CD8-positive, alpha-beta memory T cell (primary cell): Measurements from ENCODE around the gene PWP2. TPM values are rescaled to one million over a fixed set of nuclear protein-coding genes. Genes with fewer than 3 reads are reported as not detected.
A peak's percentile ranks its signal among the peaks of the same experiment; 100 is the strongest.
"Not testable (repeated sequence)": the region's sequence is repeated elsewhere in the genome, so short reads cannot be mapped to it uniquely, and the experiment has no call there.

Experiments used
- CTCF ChIA-PET: fragments of 350-600 bp; sonication (Branson Sonifier 250); formaldehyde crosslinking; loops from one replicate; lab custom pipeline; 2021; ENCODE audit warnings: antibody characterized with exemption; lab: Charles Lee
- POLR2A ChIA-PET: fragments of 350-600 bp; sonication (Branson Sonifier 250); formaldehyde crosslinking; loops from one replicate; lab custom pipeline; 2021; ENCODE audit warnings: antibody characterized with exemption; lab: Charles Lee
- DNase-seq, 5 donors: peaks; one replicate each; pipeline versions ENCODE4 v3.0.0 to v3.0.0-alpha.2; 2020 to 2022; ENCODE audit warnings: mixed read lengths in 1 of 5
- H3K27ac ChIP-seq: one replicate; pipeline ENCODE4 v1.7.0; 2013; ENCODE audit warnings: low read depth, mild to moderate bottlenecking, low read length, moderate library complexity
- H3K27me3 ChIP-seq: 2 replicates; pipeline ENCODE4 v1.7.0; 2013; ENCODE audit warnings: low read length, mild to moderate bottlenecking; ENCODE audit not compliant: insufficient read depth, poor library complexity, severe bottlenecking
- H3K36me3 ChIP-seq: 2 replicates; pipeline ENCODE4 v1.7.0; 2013; ENCODE audit warnings: mild to moderate bottlenecking, low read length, moderate library complexity; ENCODE audit not compliant: insufficient read depth
- H3K4me1 ChIP-seq: 2 replicates; pipeline ENCODE4 v1.7.0; 2013; ENCODE audit warnings: mild to moderate bottlenecking, low read length, moderate library complexity; ENCODE audit not compliant: insufficient read depth
- H3K4me3 ChIP-seq: 2 replicates; pipeline ENCODE4 v1.7.0; 2013; ENCODE audit warnings: mild to moderate bottlenecking, low read length
- H3K9me3 ChIP-seq: 2 replicates; pipeline ENCODE4 v1.7.0; 2013; ENCODE audit warnings: mild to moderate bottlenecking, low read length
- H3K27ac Mint-ChIP-seq, 8 donors: one replicate each; pipeline ENCODE4 v1.8.0; 2020 to 2021; ENCODE audit warnings: mixed read lengths in 8 of 8, mild to moderate bottlenecking in 6 of 8, inconsistent platforms in 3 of 8, moderate library complexity in 3 of 8
- H3K27me3 Mint-ChIP-seq, 2 donors: one replicate each; pipeline ENCODE4 v1.8.0; 2020 to 2021; ENCODE audit warnings: mixed read lengths in 2 of 2, mild to moderate bottlenecking in 1 of 2, moderate library complexity in 1 of 2
- H3K36me3 Mint-ChIP-seq, 3 donors: one replicate each; pipeline ENCODE4 v1.8.0; 2020 to 2021; ENCODE audit warnings: mixed read lengths in 3 of 3, inconsistent platforms in 1 of 3, mild to moderate bottlenecking in 1 of 3
- H3K4me1 Mint-ChIP-seq, 3 donors: one replicate each; pipeline ENCODE4 v1.8.0; 2020 to 2021; ENCODE audit warnings: mixed read lengths in 3 of 3, inconsistent platforms in 1 of 3, mild to moderate bottlenecking in 1 of 3
- H3K4me3 Mint-ChIP-seq, 7 donors: one replicate each; pipeline ENCODE4 v1.8.0; 2020 to 2021; ENCODE audit warnings: mixed read lengths in 7 of 7, mild to moderate bottlenecking in 6 of 7, moderate library complexity in 4 of 7, inconsistent platforms in 2 of 7
- H3K9me3 Mint-ChIP-seq, 5 donors: one replicate each; pipeline ENCODE4 v1.8.0; 2020 to 2022; ENCODE audit warnings: mixed read lengths in 5 of 5, mild to moderate bottlenecking in 3 of 5, moderate library complexity in 2 of 5, inconsistent platforms in 1 of 5
- polyA plus RNA-seq: library from polyadenylated mRNA; unstranded; fragments of 300-500 nt; fragmentation: Illumina TruSeq; gene quantifications from one replicate; pipeline ENCODE4 v1.2.3, GENCODE V29; 2021
- total RNA-seq, 2 experiments: library from RNA; stranded (reverse); gene quantifications; one replicate each; pipeline ENCODE4 v1.2.3, GENCODE V29; 2021

Gene PWP2
- total RNA-seq: 10 to 100 TPM; 10.4 to 15.5 TPM
- 13.2 TPM for polyA plus RNA-seq

- CTCF ChIA-PET, POLR2A ChIA-PET: not testable (repeated sequence)
Measured at GRCh38 chr21:44107026-44107501, at the start of gene PWP2. PWP2 (plus strand) TSS chr21:44107399; CDS start chr21:44107417, 18 bp downstream.

GRCh38 chr21:44057960-44058651 is 49.1 kb upstream of the PWP2 start:
- Mint-ChIP-seq H3K4me3 (peak overlapping the region in 1 of 7 donors; percentile 60), H3K27me3 (no peaks in the 10 kb centered on the region), H3K9me3 (no peaks in the 10 kb centered on the region), H3K27ac (peak overlapping the region in 7 of 8 donors; percentile 27 to 93 (median 85)), H3K36me3 (peaks cover 3 to 79% (median 20%) of the 10 kb centered on the region in 3 donors), H3K4me1 (peaks cover 12 to 24% (median 14%) of the 10 kb centered on the region in 3 donors)
- DNase-seq: no peak
- no peaks in the 10 kb centered on the region for H3K27me3 ChIP-seq
- ChIA-PET CTCF (no interaction called here), POLR2A (no interaction called here)
- H3K4me3 ChIP-seq: no peak overlapping the region
- H3K9me3 ChIP-seq: no peaks in the 10 kb centered on the region
- peaks cover 43% of the 10 kb centered on the region for H3K36me3 ChIP-seq
- H3K4me1 ChIP-seq: no peaks in the 10 kb centered on the region
- no peak overlapping the region for H3K27ac ChIP-seq

More at GRCh38 chr21:44107026-44107501, at the start of gene PWP2:
- H3K4me3 ChIP-seq, H3K27me3 Mint-ChIP-seq, H3K4me1 Mint-ChIP-seq, H3K36me3 Mint-ChIP-seq, H3K9me3 Mint-ChIP-seq, H3K27ac Mint-ChIP-seq, H3K27ac ChIP-seq, H3K9me3 ChIP-seq, H3K27me3 ChIP-seq, H3K4me1 ChIP-seq, H3K36me3 ChIP-seq: not testable (repeated sequence)
- peak within 1 kb of the TSS in 4 of 7 donors; percentile 43 to 54 (median 48) for H3K4me3 Mint-ChIP-seq
- DNase-seq: peak; percentile 29 to 77 (median 58)

- CTCF ChIA-PET: no interaction called here
- no peak overlapping the region for H3K27ac ChIP-seq
- no peak overlapping the region for H3K4me3 Mint-ChIP-seq
Measured at GRCh38 chr21:44058652-44058964, 48.6 kb upstream of the PWP2 start.

GRCh38 chr21:44058981-44059380 is 48.2 kb upstream of the PWP2 start:
- Mint-ChIP-seq H3K4me1 (peaks cover 12 to 25% (median 12%) of the 10 kb centered on the region in 3 donors), H3K9me3 (no peaks in the 10 kb centered on the region), H3K27ac (peak overlapping the region in 6 of 8 donors; percentile 17 to 84 (median 64)), H3K27me3 (no peaks in the 10 kb centered on the region), H3K36me3 (peaks cover 3 to 79% (median 24%) of the 10 kb centered on the region in 3 donors), H3K4me3 (no peak overlapping the region)
- H3K27me3 ChIP-seq: no peaks in the 10 kb centered on the region
- peaks cover 51% of the 10 kb centered on the region for H3K36me3 ChIP-seq
- no peaks in the 10 kb centered on the region for H3K9me3 ChIP-seq
- no peak for DNase-seq
- H3K4me3 ChIP-seq: no peak overlapping the region
- no peaks in the 10 kb centered on the region for H3K4me1 ChIP-seq
- CTCF ChIA-PET: no interaction called here
- H3K27ac ChIP-seq: no peak overlapping the region
- POLR2A ChIA-PET: no interaction called here

More at GRCh38 chr21:44058652-44058964, 48.6 kb upstream of the PWP2 start:
- no peaks in the 10 kb centered on the region for H3K27me3 ChIP-seq
- H3K27ac Mint-ChIP-seq: peak overlapping the region in 5 of 8 donors; percentile 44 to 84 (median 66)
- no peaks in the 10 kb centered on the region for H3K9me3 ChIP-seq
- H3K9me3 Mint-ChIP-seq: no peaks in the 10 kb centered on the region
- no peak for DNase-seq
- POLR2A ChIA-PET: no interaction called here
- H3K4me1 Mint-ChIP-seq: peaks cover 12 to 25% (median 13%) of the 10 kb centered on the region in 3 donors
- no peaks in the 10 kb centered on the region for H3K27me3 Mint-ChIP-seq
- no peak overlapping the region for H3K4me3 ChIP-seq
- peaks cover 3 to 79% (median 23%) of the 10 kb centered on the region in 3 donors for H3K36me3 Mint-ChIP-seq
- peaks cover 48% of the 10 kb centered on the region for H3K36me3 ChIP-seq
- H3K4me1 ChIP-seq: no peaks in the 10 kb centered on the region

GRCh38 chr21:44059710-44060109 is 47.5 kb upstream of the PWP2 start:
- no peaks in the 10 kb centered on the region for H3K9me3 ChIP-seq
- peaks cover 3 to 78% (median 27%) of the 10 kb centered on the region in 3 donors for H3K36me3 Mint-ChIP-seq
- no peak for DNase-seq
- ChIA-PET POLR2A (no interaction called here), CTCF (no interaction called here)
- peaks cover 56% of the 10 kb centered on the region for H3K36me3 ChIP-seq
- no peaks in the 10 kb centered on the region for H3K27me3 Mint-ChIP-seq
- H3K4me1 Mint-ChIP-seq: peaks cover 17 to 32% (median 18%) of the 10 kb centered on the region in 3 donors
- peak overlapping the region in 5 of 8 donors; percentile 9 to 76 (median 28) for H3K27ac Mint-ChIP-seq
- H3K27me3 ChIP-seq: no peaks in the 10 kb centered on the region
- H3K27ac ChIP-seq: no peak overlapping the region
- no peak overlapping the region for H3K4me3 Mint-ChIP-seq
- no peaks in the 10 kb centered on the region for H3K9me3 Mint-ChIP-seq
- H3K4me3 ChIP-seq: no peak overlapping the region
- peaks cover 1% of the 10 kb centered on the region for H3K4me1 ChIP-seq

- Mint-ChIP-seq H3K27me3 (peaks cover 0 to 2% of the 10 kb centered on the region in 2 donors), H3K9me3 (no peaks in the 10 kb centered on the region), H3K36me3 (peaks cover 6 to 77% (median 37%) of the 10 kb centered on the region in 3 donors), H3K4me1 (peaks cover 34 to 53% (median 45%) of the 10 kb centered on the region in 3 donors), H3K4me3 (no peak overlapping the region), H3K27ac (peak overlapping the region in 7 of 8 donors; percentile 34 to 100 (median 83))
- ChIA-PET POLR2A (no interaction called here), CTCF (no interaction called here)
- no peak overlapping the region for H3K4me3 ChIP-seq
- H3K27ac ChIP-seq: no peak overlapping the region
- no peaks in the 10 kb centered on the region for H3K9me3 ChIP-seq
- no peaks in the 10 kb centered on the region for H3K27me3 ChIP-seq
- no peak for DNase-seq
- peaks cover 22% of the 10 kb centered on the region for H3K4me1 ChIP-seq
- H3K36me3 ChIP-seq: peaks cover 44% of the 10 kb centered on the region
Measured at GRCh38 chr21:44062380-44062779, 44.8 kb upstream of the PWP2 start.

GRCh38 chr21:44063151-44063912 is 43.9 kb upstream of the PWP2 start:
- H3K36me3 ChIP-seq: peaks cover 37% of the 10 kb centered on the region

More at GRCh38 chr21:44063151-44063912, 43.9 kb upstream of the PWP2 start:
- Mint-ChIP-seq H3K4me1 (peaks cover 33 to 54% (median 39%) of the 10 kb centered on the region in 3 donors), H3K27me3 (peaks cover 0 to 2% of the 10 kb centered on the region in 2 donors), H3K9me3 (no peaks in the 10 kb centered on the region), H3K27ac (peak overlapping the region; percentile 85 to 100 (median 98)), H3K4me3 (no peak overlapping the region), H3K36me3 (peaks cover 4 to 76% (median 39%) of the 10 kb centered on the region in 3 donors)
- no peak overlapping the region for H3K27ac ChIP-seq
- no peaks in the 10 kb centered on the region for H3K27me3 ChIP-seq
- H3K4me1 ChIP-seq: peaks cover 22% of the 10 kb centered on the region
- no peaks in the 10 kb centered on the region for H3K9me3 ChIP-seq
- CTCF ChIA-PET: interaction anchor here (1.6 kb wide), 2 partner anchors 20 to 234 kb away, joined by 3 to 7 read pairs; no protein-coding TSS in a partner anchor
- peak in 1 of 5 donors; percentile 43 for DNase-seq
- POLR2A ChIA-PET: interaction anchor here (0.9 kb wide), 1 partner anchor 20 kb away, joined by 3 read pairs; no protein-coding TSS in a partner anchor
- no peak overlapping the region for H3K4me3 ChIP-seq
